Right lobe of liver (tissue), 4 donors: ENCODE measurements around the gene HECTD1.
"Not testable (repeated sequence)": the region's sequence is repeated elsewhere in the genome, so short reads cannot be mapped to it uniquely, and the experiment has no call there.

ENCODE experiments used
- POLR2A ChIP-seq: fragments of 450-650 bp; IDR thresholded peaks from one replicate; pipeline ENCODE4 v1.6.1; 2017; ENCODE audit warnings: antibody characterized with exemption, mild to moderate bottlenecking
- TF ChIP-seq, protein P1 (sequence below), 4 donors: fragments of 200-600 bp in 3 of 4; fragments of 450-650 bp in 1 of 4; IDR thresholded peaks; one replicate each; pipeline versions ENCODE4 v1.5.1 to v1.8.0; 2016 to 2022; ENCODE audit warnings: antibody characterized with exemption in 4 of 4, mild to moderate bottlenecking in 2 of 4
- donor health status: DM: no; HTN: no; CAD: no.
- donor health status: DM: no; HTN: no; CAD: no.
- donor health status: DM: no; HTN: yes; CAD: no.

DNA sequence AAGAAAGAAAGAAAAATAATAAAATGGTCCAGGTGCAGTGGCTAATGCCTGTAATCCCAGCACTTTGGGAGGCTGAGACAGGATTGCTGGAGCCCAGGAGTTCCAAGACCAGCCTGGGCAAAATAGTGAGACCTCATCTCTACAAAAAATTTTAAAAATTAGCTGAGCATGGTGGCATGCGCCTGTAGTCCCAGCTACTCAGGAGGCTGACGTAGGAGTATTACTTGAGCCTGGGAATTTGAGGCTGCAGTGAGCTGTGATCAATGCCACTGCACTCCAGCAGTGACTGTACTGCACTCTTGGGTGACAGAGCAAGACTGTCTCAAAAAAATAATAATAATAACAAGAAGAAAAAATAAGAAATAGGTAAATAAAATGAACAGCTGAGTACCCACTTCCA, 23.7 kb upstream of the HECTD1 start:
- not testable (repeated sequence) for TF ChIP-seq POLR2A
- TF ChIP-seq, protein P1, sequence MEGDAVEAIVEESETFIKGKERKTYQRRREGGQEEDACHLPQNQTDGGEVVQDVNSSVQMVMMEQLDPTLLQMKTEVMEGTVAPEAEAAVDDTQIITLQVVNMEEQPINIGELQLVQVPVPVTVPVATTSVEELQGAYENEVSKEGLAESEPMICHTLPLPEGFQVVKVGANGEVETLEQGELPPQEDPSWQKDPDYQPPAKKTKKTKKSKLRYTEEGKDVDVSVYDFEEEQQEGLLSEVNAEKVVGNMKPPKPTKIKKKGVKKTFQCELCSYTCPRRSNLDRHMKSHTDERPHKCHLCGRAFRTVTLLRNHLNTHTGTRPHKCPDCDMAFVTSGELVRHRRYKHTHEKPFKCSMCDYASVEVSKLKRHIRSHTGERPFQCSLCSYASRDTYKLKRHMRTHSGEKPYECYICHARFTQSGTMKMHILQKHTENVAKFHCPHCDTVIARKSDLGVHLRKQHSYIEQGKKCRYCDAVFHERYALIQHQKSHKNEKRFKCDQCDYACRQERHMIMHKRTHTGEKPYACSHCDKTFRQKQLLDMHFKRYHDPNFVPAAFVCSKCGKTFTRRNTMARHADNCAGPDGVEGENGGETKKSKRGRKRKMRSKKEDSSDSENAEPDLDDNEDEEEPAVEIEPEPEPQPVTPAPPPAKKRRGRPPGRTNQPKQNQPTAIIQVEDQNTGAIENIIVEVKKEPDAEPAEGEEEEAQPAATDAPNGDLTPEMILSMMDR (IDR thresholded peaks at IDR 0.05) = not testable (repeated sequence)
